ENCODE data around the gene CACNA1D.

GRCh38 chr3:53502737-53503136, 8.3 kb downstream of the CACNA1D start:
- TF ChIP-seq CTCF (conservative IDR thresholded peaks at IDR 0.05 in 1 of 2, IDR thresholded peaks at IDR 0.05 in 1 of 2; ENCODE audit: low read depth in 1 of 2, low read length in 2 of 2), result no peak
- no peak for TF ChIP-seq EZH2 (IDR thresholded peaks at IDR 0.05; ENCODE audit: low read length, missing control alignments)
